ENCODE data around the gene RASAL2.

The RASAL2 gene

GRCh38 chr1:178528953-178529335 lies 435.0 kb downstream of the RASAL2 start:
- no peak for DNase-seq

- DNase-seq = no peak
Observed at GRCh38 chr1:178529364-178530036, 435.6 kb downstream of the RASAL2 start.

GRCh38 chr1:178530037-178530402 lies 436.1 kb downstream of the RASAL2 start:
- DNase-seq = no peak

- DNase-seq = no peak
Observed at GRCh38 chr1:178530502-178530901, 436.6 kb downstream of the RASAL2 start.

- DNase-seq = no peak
Observed at GRCh38 chr1:178531887-178532286, 438.0 kb downstream of the RASAL2 start.

- DNase-seq = peak; percentile 21
Observed at GRCh38 chr1:178532392-178532791, 438.5 kb downstream of the RASAL2 start.

- DNase-seq = no peak
Observed at GRCh38 chr1:178533121-178533946, 439.4 kb downstream of the RASAL2 start.
